K562 (cell line): ENCODE measurements around the gene DENND10. TPM values are rescaled to one million over a fixed set of nuclear protein-coding genes. Genes with fewer than 3 reads are reported as not detected.

Source experiments
- ATAC-seq: fragments of 200-7000 bp; cut with Tn5 transposase; 3 replicates; pipeline ENCODE4 v1.9.1; 2020; ENCODE audit warnings: moderate library complexity
- BruUV-seq: library from RNA; stranded (reverse); fragments of 400-500 nt; replicated peaks from 2 replicates; lab custom pipeline; 2021; lab: Mats Ljungman, UMichigan
- CTCF ChIA-PET: fragments of 300-600 bp; formaldehyde crosslinking; extraction: SDS; loops from one replicate; lab custom pipeline; 2021; ENCODE audit warnings: low intra/inter-chr PET ratio; lab: Yijun Ruan, JAX
- POLR2A ChIA-PET: fragments of 300-600, 350-650 bp; sonication (Branson Sonifier 250); formaldehyde crosslinking; extraction: SDS; loops from one replicate; lab custom pipeline; 2021; ENCODE audit warnings: antibody characterized with exemption, inconsistent platforms; lab: Yijun Ruan, JAX
- DNase-seq, 4 experiments: peaks; one replicate each; pipeline versions ENCODE4 v3.0.0 to v3.0.0-alpha.2; 2011 to 2018; ENCODE audit warnings: low spot score in 3 of 4, mixed read lengths in 3 of 4; ENCODE audit errors: extremely low read depth in 1 of 4
- FAIRE-seq: peaks from 2 replicates; lab custom pipeline; 2011; peaks lifted over from hg19 to GRCh38; lab: Jason Lieb, UNC
- H2AFZ ChIP-seq: 2 replicates; pipeline ENCODE4 v1.6.0; 2011; ENCODE audit warnings: low read depth, low read length, control low read depth, inconsistent platforms
- H3K27ac ChIP-seq: fragments of 200-600 bp; 3 replicates; pipeline ENCODE4 v1.8.0; 2011; ENCODE audit warnings: low read depth, mild to moderate bottlenecking, control low read depth, inconsistent platforms, low read length, moderate library complexity, mixed read lengths; ENCODE audit errors: extremely low read depth
- H3K27me3 ChIP-seq, 2 experiments: fragments of 300-600 bp in 1 of 2; 2 replicates in 1 of 2; 3 replicates in 1 of 2; pipeline versions ENCODE4 v1.6.0 to v1.8.0; 2011; ENCODE audit warnings: inconsistent platforms in 2 of 2, low read length in 2 of 2, mild to moderate bottlenecking in 1 of 2, mixed read lengths in 1 of 2, moderate library complexity in 1 of 2; ENCODE audit not compliant: control insufficient read depth in 2 of 2, insufficient read depth in 2 of 2
- H3K36me3 ChIP-seq: fragments of 300-600 bp; 3 replicates; pipeline ENCODE4 v1.8.0; 2011; ENCODE audit warnings: mild to moderate bottlenecking, low read length, inconsistent platforms; ENCODE audit not compliant: control insufficient read depth, insufficient read depth
- H3K4me1 ChIP-seq, 2 experiments: fragments of 200-600 bp in 1 of 2; replicated peaks in 1 of 2; 2 replicates in 1 of 2; 3 replicates in 1 of 2; pipeline versions ENCODE4 v1.5.1 to v1.8.0; 2011; ENCODE audit warnings: inconsistent platforms in 2 of 2, low read length in 2 of 2, mild to moderate bottlenecking in 1 of 2, mixed read lengths in 1 of 2, moderate library complexity in 1 of 2; ENCODE audit not compliant: control insufficient read depth in 2 of 2, insufficient read depth in 2 of 2
- H3K4me2 ChIP-seq: 2 replicates; pipeline ENCODE4 v1.6.1; 2011; ENCODE audit warnings: low read length, control low read depth, inconsistent platforms, mixed read lengths; ENCODE audit not compliant: insufficient read depth
- H3K4me3 ChIP-seq: fragments of 200-600 bp; sonication (generic), shearing (Covaris generic); 2 replicates; pipeline ENCODE4 v1.5.1; 2016; ENCODE audit warnings: control low read depth, inconsistent platforms
- H3K79me2 ChIP-seq: fragments of 200-600 bp; 3 replicates; pipeline ENCODE4 v1.8.0; 2011; ENCODE audit warnings: low read length, inconsistent platforms; ENCODE audit not compliant: control insufficient read depth, insufficient read depth
- H3K9ac ChIP-seq, 2 experiments: 2 replicates each; pipeline versions ENCODE4 v1.6.0 to v1.6.1; 2011; ENCODE audit warnings: low read depth in 2 of 2, low read length in 2 of 2, control low read depth in 1 of 2, inconsistent platforms in 1 of 2, mild to moderate bottlenecking in 1 of 2, mixed read lengths in 1 of 2; ENCODE audit not compliant: insufficient read depth in 1 of 2
- H3K9me1 ChIP-seq: one replicate; pipeline ENCODE4 v1.6.0; 2011; ENCODE audit warnings: inconsistent platforms, mild to moderate bottlenecking, low read length, moderate library complexity; ENCODE audit not compliant: control insufficient read depth, insufficient read depth
- H3K9me3 ChIP-seq: replicated peaks from 2 replicates; pipeline ENCODE4 v1.5.1; 2011; ENCODE audit warnings: low read depth, low read length, inconsistent platforms; ENCODE audit not compliant: control insufficient read depth, insufficient read depth
- H4K20me1 ChIP-seq: replicated peaks from 2 replicates; pipeline ENCODE4 v1.6.1; 2011; ENCODE audit warnings: low read length, inconsistent platforms, mixed read lengths; ENCODE audit not compliant: control insufficient read depth, insufficient read depth
- CBX8 ChIP-seq: fragments of 200-600 bp; sonication (generic); IDR thresholded peaks from 2 replicates; pipeline ENCODE4 v1.6.1; 2012; ENCODE audit warnings: borderline replicate concordance, mixed run types, low read depth, mild to moderate bottlenecking, moderate library complexity, mixed read lengths, low read length, control low read depth, inconsistent platforms; ENCODE audit not compliant: poor library complexity, severe bottlenecking; ENCODE audit errors: extremely low read depth
- POLR2AphosphoS5 ChIP-seq: IDR thresholded peaks from 2 replicates; pipeline ENCODE4 v1.6.1; 2011; ENCODE audit warnings: mild to moderate bottlenecking, low read depth, low read length, moderate library complexity; ENCODE audit not compliant: control insufficient read depth, insufficient read depth
- STAG1 ChIP-seq: sonication (generic); formaldehyde crosslinking; IDR thresholded peaks from 2 replicates; pipeline ENCODE4 v1.5.0; 2020; ENCODE audit warnings: missing genetic modification reagents, borderline replicate concordance
- ZBTB8A ChIP-seq: fragments of 450-650 bp; IDR thresholded peaks from 2 replicates; pipeline ENCODE4 v1.6.1; 2018; ENCODE audit warnings: mild to moderate bottlenecking, moderate library complexity; ENCODE audit not compliant: partially characterized antibody
- ZNF24 ChIP-seq: fragments of 450-650 bp; IDR thresholded peaks from 2 replicates; pipeline ENCODE4 v1.6.1; 2016
- ZNF766 ChIP-seq: fragments of 200-800 bp; sonication (Bioruptor generic); conservative IDR thresholded peaks from 2 replicates; pipeline ENCODE4 v1.6.1; 2016; ENCODE audit warnings: missing genetic modification characterization, missing compliant biosample characterization
- ZNF780A ChIP-seq: fragments of 250-450 bp; sonication (Bioruptor Pico); IDR thresholded peaks from 2 replicates; pipeline ENCODE4 v1.5.0; 2021; ENCODE audit warnings: mild to moderate bottlenecking
- WGBS: fragments of 100-300 bp; shearing (Covaris generic); methylation state at CpG from one replicate; pipeline ENCODE4 v1.1.6; 2016; ENCODE audit warnings: low coverage, mixed read lengths; ENCODE audit not compliant: insufficient coverage; ENCODE audit errors: missing lambda C conversion rate; 5-methylcytosine and 5-hydroxymethylcytosine counted together
- in situ Hi-C: fragments of 300-500 bp; cut with MboI; formaldehyde crosslinking; loops from 4 replicates; pipeline ENCODE4 v1.15.0; 2018; ENCODE audit warnings: inconsistent platforms, mixed read lengths
- intact Hi-C: fragments of 100-400 bp; cut with micrococcal nuclease; formaldehyde crosslinking; loops from 2 replicates; pipeline ENCODE4 v1.14.2; 2022
- polyA plus RNA-seq, 8 experiments: library from polyadenylated mRNA; depleted of rRNA in 4 of 8; stranded (reverse) in 5 of 8; unstranded in 3 of 8; fragments of >200 nt; fragmentation: Nextera tagmentation in 2 of 8; fragmentation: Illumina TruSeq in 1 of 8; extraction: Ambion mirVana in 2 of 8; extraction: Trizol in 1 of 8; gene quantifications; 2 replicates each; pipeline versions ENCODE4 v1.2.1 to v1.2.3, GENCODE V29; 2011 to 2014; ENCODE audit warnings: inconsistent platforms in 1 of 8, missing spikeins in 1 of 8
- total RNA-seq, 7 experiments: library from RNA; depleted of rRNA in 6 of 7; stranded (reverse); fragments of >200 nt in 6 of 7; fragmentation: Illumina TruSeq in 2 of 7; extraction: Trizol in 2 of 7; gene quantifications; 2 replicates each; pipeline versions ENCODE4 v1.2.1 to v1.2.3, GENCODE V29; 2011 to 2021; ENCODE audit warnings: low replicate concordance in 1 of 7

The DENND10 gene
- total and polyA plus RNA-seq, 9 of the 15 experiments (the other 6 are each of a cell fraction or from before 2014, with no cell fraction given), result 9.4 to 20.0 (median 12.5) TPM

DNA sequence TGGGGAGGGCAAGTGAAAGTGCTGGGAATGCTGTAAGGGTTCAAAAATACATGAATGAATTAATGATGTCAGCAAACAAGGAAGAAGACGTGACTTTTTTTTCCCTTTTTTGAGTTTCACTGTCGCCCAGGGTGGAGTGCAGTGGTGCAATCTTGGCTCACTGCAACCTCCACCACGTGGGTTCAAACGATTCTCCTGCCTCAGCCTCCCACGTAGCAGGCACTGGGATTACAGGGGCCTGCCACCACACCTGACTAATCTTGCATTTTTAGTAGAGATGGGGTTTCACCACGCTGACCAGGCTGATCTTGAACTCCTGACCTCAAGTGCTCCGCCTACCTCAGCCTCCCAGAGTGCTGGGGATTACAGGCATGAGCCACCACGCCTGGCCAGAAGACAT is 30.0 kb downstream of the DENND10 start:
- FAIRE-seq, result no peak
- Histone ChIP-seq H4K20me1 (no peaks in the 10 kb centered on the region), H3K36me3 (peaks cover 26% of the 10 kb centered on the region; the same call in 2 of the 3 replicates), H3K27me3 (no peaks in the 10 kb centered on the region), H3K4me1 (peaks cover 9 to 15% of the 10 kb centered on the region in 2 experiments), H3K4me2 (no peak overlapping the region), H3K9me1 (no peaks in the 10 kb centered on the region), H3K4me3 (no peak overlapping the region), H3K9ac (no peak overlapping the region), H2AFZ (no peak overlapping the region)
- POLR2A ChIA-PET, result no interaction called here
- intact Hi-C loops (no loop called here), in situ Hi-C loops (no loop called here)
- no peak for ATAC-seq
- CTCF ChIA-PET, result no interaction called here
- TF ChIP-seq ZNF766 (no peak), CBX8 (no peak), POLR2AphosphoS5 (no peak), STAG1 (CRISPR knock-in tag) (no peak), ZNF780A (CRISPR knock-in tag) (no peak), ZNF24 (peak; percentile 46; the same call in 1 of the 2 replicates), ZBTB8A (no peak)
- TF ChIP-seq, all 486 proteins: peak for 1
- 36% methylated on average over 7 of the region's 8 CpGs for WGBS
- no peaks in the 10 kb centered on the region for H3K79me2 ChIP-seq
- no TSS peak for BruUV-seq
- peak in 1 of 4 experiments; percentile 34 for DNase-seq
- H3K27ac ChIP-seq, result no peak overlapping the region
- H3K9me3 ChIP-seq, result no peaks in the 10 kb centered on the region
